TTC549 (cell line): ENCODE measurements around the gene CCDC137.

Experiments used
- FAIRE-seq: peaks from 2 replicates; lab custom pipeline; 2012; peaks lifted over from hg19 to GRCh38; lab: Jason Lieb, UNC

The CCDC137 gene

GRCh38 chr17:81683584-81684441, 17.3 kb downstream of the CCDC137 start, which contains the start of the genes ARL16 and HGS:
TSS of gene ARL16 (minus strand) at chr17:81683797. CDS start at chr17:81683753, 44 bp downstream.
TSS of gene HGS (plus strand) at chr17:81684011. CDS start at chr17:81684067, 56 bp downstream.
- peak; percentile 91 for FAIRE-seq

DNA sequence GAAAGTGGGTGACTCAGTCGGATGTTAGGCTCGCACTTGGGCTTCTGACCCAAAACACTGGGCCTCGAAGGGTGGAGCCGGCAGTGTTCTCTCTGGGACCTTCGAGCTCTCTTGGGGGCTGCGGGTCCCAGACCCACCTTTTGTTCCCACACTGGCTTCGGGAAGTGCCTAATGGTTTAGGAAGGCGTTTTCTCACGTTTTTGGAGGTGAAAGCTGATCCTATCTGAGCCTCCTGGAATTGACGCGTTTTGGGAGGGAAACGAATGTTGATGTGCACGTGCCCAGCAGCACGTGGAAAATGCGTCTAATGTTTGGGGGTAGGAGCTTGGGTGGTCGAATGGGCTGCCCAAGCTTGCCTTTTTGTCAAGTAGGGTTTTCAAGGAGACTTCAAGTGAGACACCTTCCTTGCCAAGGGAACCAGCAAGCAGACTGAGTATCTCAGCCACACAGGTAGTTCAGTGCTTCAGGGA, 17.9 kb downstream of the CCDC137 start:
- no peak for FAIRE-seq

GRCh38 chr17:81685108-81685507, 18.6 kb downstream of the CCDC137 start:
- no peak for FAIRE-seq

- no peak for FAIRE-seq
These were observed 20.1 kb downstream of the CCDC137 start for GRCh38 chr17:81686614-81687013.

DNA sequence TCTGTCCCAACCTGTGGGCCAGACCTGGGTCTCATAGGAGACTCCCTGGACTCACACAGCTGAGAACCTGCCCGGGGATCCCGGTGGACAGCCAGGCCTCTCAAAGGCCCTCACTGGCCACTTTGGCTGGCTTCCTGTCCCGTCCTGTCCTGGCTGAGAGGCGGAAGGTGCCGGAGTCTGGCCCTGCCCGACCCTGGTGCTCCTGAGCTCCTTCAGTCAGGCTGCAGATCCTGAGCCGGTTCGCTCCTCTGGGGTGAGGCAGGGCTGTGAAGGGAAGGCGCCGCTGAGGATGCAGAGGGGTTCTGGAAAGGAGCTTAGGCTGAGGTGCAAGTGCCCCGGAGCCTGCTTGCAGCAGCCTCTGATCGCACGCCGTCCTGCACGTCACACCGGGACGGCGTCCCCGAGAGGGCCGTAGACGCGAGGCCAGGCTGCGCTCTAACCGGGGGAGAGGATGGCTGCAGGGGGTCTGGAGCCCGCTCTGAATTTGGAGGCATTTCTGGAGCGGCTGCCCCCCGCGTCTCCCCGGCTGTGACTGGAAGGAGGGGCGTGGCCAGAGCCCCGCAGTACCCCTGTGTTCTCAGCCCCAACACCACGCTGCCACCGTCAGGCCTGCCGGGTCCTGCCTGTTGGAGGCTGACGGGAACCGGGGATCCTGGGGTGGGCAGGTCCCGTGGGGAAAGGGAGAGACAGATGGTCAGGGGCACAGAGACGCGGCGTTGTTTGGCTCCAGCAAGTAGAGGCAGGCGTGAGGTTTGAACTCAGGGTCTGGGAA, 21.4 kb downstream of the CCDC137 start:
- no peak for FAIRE-seq

GRCh38 chr17:81688616-81689015, 22.1 kb downstream of the CCDC137 start:
- FAIRE-seq = no peak

DNA sequence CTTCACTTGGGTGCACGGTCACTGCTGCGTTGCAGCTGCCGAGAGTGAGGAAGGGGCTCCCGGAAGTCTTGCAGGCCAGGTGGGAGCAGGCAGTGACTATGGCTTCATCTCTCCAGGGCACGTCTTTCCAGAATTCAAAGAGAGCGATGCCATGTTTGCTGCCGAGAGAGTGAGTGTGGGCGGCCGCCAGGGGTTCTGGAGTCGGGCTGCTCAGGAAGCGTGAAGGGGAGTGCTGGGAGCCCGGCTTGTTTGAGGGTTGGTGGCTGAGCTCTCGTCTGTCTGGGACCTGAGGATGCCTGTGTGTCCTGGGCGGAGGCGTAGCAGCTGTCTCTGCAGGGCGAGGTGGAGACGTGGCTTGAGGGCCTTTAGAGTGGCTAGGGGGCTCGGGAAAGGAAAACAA, 23.5 kb downstream of the CCDC137 start:
- no peak for FAIRE-seq

DNA sequence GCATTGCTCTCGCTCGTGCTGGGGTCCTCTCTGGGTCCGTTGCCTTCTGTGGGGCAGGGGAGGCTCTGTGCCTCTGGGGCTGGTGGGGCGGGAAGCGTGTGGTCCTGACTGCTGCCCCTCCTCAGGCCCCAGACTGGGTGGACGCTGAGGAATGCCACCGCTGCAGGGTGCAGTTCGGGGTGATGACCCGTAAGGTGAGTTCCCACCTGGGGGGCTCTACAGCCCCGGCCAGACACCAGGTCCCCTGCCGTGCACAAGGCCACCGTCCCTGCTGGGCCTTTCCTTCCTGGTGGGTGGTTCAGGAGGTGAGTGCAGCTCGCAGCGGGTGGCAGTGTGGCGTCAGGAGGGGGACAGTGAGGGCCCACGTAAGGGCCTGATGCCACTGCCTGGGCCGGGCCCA, 24.0 kb downstream of the CCDC137 start:
- no peak for FAIRE-seq

- no peak for FAIRE-seq
These were observed 24.7 kb downstream of the CCDC137 start for GRCh38 chr17:81691196-81691595.

DNA sequence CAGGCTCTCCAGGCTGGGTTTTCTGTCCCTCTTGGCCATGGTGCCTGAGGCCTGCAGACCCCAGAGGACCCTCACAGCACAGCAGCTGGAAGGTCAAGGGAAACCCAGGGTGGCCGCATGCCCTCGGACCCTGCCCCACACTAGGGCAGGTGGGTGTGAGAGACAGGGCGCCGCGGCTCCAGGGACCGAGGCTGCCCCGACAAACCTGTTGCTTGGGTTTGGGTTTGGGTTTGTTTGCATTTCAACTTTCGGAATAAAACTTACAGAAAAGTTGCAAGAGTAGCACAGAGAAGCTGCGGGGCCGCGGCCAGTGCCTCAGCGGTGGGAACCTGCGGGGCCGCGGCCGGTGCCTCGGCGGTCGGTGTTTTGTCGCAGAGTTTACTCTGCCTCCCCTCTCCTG, 25.1 kb downstream of the CCDC137 start:
- no peak for FAIRE-seq

DNA sequence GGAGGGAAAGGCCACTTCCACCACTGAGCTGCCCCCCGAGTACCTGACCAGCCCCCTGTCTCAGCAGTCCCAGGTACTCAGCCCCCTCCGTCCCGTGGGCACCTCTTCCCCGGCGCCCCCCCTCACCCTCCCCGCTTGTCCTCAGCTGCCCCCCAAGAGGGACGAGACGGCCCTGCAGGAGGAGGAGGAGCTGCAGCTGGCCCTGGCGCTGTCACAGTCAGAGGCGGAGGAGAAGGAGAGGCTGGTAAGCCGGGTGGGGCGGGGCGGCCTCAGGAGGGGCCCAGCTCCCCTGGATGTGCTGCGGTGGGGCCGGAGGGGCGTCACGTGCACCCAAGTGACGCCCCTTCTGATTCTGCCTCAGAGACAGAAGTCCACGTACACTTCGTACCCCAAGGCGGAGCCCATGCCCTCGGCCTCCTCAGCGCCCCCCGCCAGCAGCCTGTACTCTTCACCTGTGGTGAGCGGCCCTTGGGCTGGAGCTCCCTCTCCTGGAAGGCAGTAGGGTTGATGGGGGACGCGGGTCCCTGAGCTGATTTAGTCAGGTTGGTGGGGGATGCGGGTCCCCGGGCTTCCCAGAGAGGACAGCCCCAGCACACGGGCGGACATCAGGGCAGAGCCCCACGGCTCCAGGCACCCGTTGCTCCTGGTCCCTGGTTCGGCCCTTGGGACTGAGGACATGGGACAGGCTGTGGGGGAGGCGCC, 27.1 kb downstream of the CCDC137 start:
- no peak for FAIRE-seq

GRCh38 chr17:81694810-81695209, 28.3 kb downstream of the CCDC137 start:
- FAIRE-seq = no peak

- no peak for FAIRE-seq
These were observed 28.7 kb downstream of the CCDC137 start for GRCh38 chr17:81695211-81695610.

- no peak for FAIRE-seq
These were observed 29.3 kb downstream of the CCDC137 start for GRCh38 chr17:81695801-81696200.

DNA sequence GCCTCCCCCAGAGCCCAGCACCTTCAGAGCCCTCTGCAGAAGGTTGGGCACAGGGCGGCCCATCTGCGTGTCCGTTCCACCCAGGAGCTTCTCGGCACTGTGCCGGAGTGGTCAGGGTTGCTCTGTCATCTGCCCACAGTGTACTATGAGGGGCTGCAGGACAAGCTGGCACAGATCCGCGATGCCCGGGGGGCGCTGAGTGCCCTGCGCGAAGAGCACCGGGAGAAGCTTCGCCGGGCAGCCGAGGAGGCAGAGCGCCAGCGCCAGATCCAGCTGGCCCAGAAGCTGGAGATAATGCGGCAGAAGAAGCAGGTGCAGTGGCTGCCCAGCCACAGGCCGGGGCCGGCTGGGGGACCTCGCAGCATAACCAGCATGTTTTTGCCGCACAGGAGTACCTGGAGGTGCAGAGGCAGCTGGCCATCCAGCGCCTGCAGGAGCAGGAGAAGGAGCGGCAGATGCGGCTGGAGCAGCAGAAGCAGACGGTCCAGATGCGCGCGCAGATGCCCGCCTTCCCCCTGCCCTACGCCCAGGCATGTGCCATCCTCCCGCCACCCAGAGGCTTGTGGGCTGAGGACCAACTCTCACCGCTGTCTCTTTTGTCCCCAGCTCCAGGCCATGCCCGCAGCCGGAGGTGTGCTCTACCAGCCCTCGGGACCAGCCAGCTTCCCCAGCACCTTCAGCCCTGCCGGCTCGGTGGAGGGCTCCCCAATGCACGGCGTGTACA, 29.8 kb downstream of the CCDC137 start:
- FAIRE-seq = no peak

GRCh38 chr17:81697261-81698044, 30.9 kb downstream of the CCDC137 start:
- FAIRE-seq = no peak

DNA sequence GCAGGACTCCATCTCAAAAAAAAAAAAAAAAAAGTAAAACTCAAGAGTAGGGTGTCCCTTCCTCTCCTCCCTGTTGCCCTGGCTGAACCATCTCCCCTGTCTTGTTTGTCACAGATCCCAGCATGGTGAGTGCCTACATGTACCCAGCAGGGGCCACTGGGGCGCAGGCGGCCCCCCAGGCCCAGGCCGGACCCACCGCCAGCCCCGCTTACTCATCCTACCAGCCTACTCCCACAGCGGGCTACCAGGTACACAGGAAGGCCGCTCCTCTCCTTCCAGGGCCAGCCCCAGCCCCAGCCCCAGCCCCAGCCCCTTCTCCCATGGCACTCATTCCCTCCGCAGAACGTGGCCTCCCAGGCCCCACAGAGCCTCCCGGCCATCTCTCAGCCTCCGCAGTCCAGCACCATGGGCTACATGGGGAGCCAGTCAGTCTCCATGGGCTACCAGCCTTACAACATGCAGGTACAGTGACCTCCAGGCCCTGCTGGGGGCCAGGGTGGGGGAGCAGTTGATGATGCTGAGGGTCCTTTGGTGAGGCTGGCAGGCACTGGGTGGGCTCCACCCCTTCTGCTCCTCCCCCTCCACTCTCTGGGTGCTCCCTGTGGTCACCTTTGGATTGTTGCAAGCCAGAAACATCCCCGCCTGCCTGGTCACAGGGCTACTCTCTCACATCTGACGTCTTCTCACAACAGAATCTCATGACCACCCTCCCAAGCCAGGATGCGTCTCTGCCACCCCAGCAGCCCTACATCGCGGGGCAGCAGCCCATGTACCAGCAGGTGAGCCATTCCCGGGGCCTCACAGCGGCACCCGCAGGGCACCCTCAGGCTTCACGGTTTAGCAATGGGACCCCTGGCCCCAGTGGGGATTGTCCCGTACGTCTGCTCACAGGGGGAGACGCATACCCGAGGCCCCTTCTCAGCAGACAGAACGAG, 34.1 kb downstream of the CCDC137 start:
- FAIRE-seq = no peak

GRCh38 chr17:81701288-81702071, 34.9 kb downstream of the CCDC137 start:
- no peak for FAIRE-seq
